K562 (cell line): ENCODE data around the gene SLC38A7. TPM values are rescaled to one million over a fixed set of nuclear protein-coding genes. Genes with fewer than 3 reads are reported as not detected.

ENCODE experiments used
- ATAC-seq: fragments of 200-7000 bp; cut with Tn5 transposase; 3 replicates; pipeline ENCODE4 v1.9.1; 2020; ENCODE audit warnings: moderate library complexity
- BruUV-seq: library from RNA; stranded (reverse); fragments of 400-500 nt; replicated peaks from 2 replicates; lab custom pipeline; 2021; lab: Mats Ljungman, UMichigan
- CTCF ChIA-PET: fragments of 300-600 bp; formaldehyde crosslinking; extraction: SDS; loops from one replicate; lab custom pipeline; 2021; ENCODE audit warnings: low intra/inter-chr PET ratio; lab: Yijun Ruan, JAX
- POLR2A ChIA-PET: fragments of 300-600, 350-650 bp; sonication (Branson Sonifier 250); formaldehyde crosslinking; extraction: SDS; loops from one replicate; lab custom pipeline; 2021; ENCODE audit warnings: antibody characterized with exemption, inconsistent platforms; lab: Yijun Ruan, JAX
- DNase-seq, 4 experiments: peaks; one replicate each; pipeline versions ENCODE4 v3.0.0 to v3.0.0-alpha.2; 2011 to 2018; ENCODE audit warnings: low spot score in 3 of 4, mixed read lengths in 3 of 4; ENCODE audit errors: extremely low read depth in 1 of 4
- FAIRE-seq: peaks from 2 replicates; lab custom pipeline; 2011; peaks lifted over from hg19 to GRCh38; lab: Jason Lieb, UNC
- H2AFZ ChIP-seq: 2 replicates; pipeline ENCODE4 v1.6.0; 2011; ENCODE audit warnings: low read depth, low read length, control low read depth, inconsistent platforms
- H3K27ac ChIP-seq: fragments of 200-600 bp; 3 replicates; pipeline ENCODE4 v1.8.0; 2011; ENCODE audit warnings: low read depth, mild to moderate bottlenecking, control low read depth, inconsistent platforms, low read length, moderate library complexity, mixed read lengths; ENCODE audit errors: extremely low read depth
- H3K27me3 ChIP-seq, 2 experiments: fragments of 300-600 bp in 1 of 2; 2 replicates in 1 of 2; 3 replicates in 1 of 2; pipeline versions ENCODE4 v1.6.0 to v1.8.0; 2011; ENCODE audit warnings: inconsistent platforms in 2 of 2, low read length in 2 of 2, mild to moderate bottlenecking in 1 of 2, mixed read lengths in 1 of 2, moderate library complexity in 1 of 2; ENCODE audit not compliant: control insufficient read depth in 2 of 2, insufficient read depth in 2 of 2
- H3K36me3 ChIP-seq: fragments of 300-600 bp; 3 replicates; pipeline ENCODE4 v1.8.0; 2011; ENCODE audit warnings: mild to moderate bottlenecking, low read length, inconsistent platforms; ENCODE audit not compliant: control insufficient read depth, insufficient read depth
- H3K4me1 ChIP-seq, 2 experiments: fragments of 200-600 bp in 1 of 2; replicated peaks in 1 of 2; 2 replicates in 1 of 2; 3 replicates in 1 of 2; pipeline versions ENCODE4 v1.5.1 to v1.8.0; 2011; ENCODE audit warnings: inconsistent platforms in 2 of 2, low read length in 2 of 2, mild to moderate bottlenecking in 1 of 2, mixed read lengths in 1 of 2, moderate library complexity in 1 of 2; ENCODE audit not compliant: control insufficient read depth in 2 of 2, insufficient read depth in 2 of 2
- H3K4me2 ChIP-seq: 2 replicates; pipeline ENCODE4 v1.6.1; 2011; ENCODE audit warnings: low read length, control low read depth, inconsistent platforms, mixed read lengths; ENCODE audit not compliant: insufficient read depth
- H3K4me3 ChIP-seq: fragments of 200-600 bp; sonication (generic), shearing (Covaris generic); 2 replicates; pipeline ENCODE4 v1.5.1; 2016; ENCODE audit warnings: control low read depth, inconsistent platforms
- H3K79me2 ChIP-seq: fragments of 200-600 bp; 3 replicates; pipeline ENCODE4 v1.8.0; 2011; ENCODE audit warnings: low read length, inconsistent platforms; ENCODE audit not compliant: control insufficient read depth, insufficient read depth
- H3K9ac ChIP-seq, 2 experiments: 2 replicates each; pipeline versions ENCODE4 v1.6.0 to v1.6.1; 2011; ENCODE audit warnings: low read depth in 2 of 2, low read length in 2 of 2, control low read depth in 1 of 2, inconsistent platforms in 1 of 2, mild to moderate bottlenecking in 1 of 2, mixed read lengths in 1 of 2; ENCODE audit not compliant: insufficient read depth in 1 of 2
- H3K9me1 ChIP-seq: one replicate; pipeline ENCODE4 v1.6.0; 2011; ENCODE audit warnings: inconsistent platforms, mild to moderate bottlenecking, low read length, moderate library complexity; ENCODE audit not compliant: control insufficient read depth, insufficient read depth
- H3K9me3 ChIP-seq: replicated peaks from 2 replicates; pipeline ENCODE4 v1.5.1; 2011; ENCODE audit warnings: low read depth, low read length, inconsistent platforms; ENCODE audit not compliant: control insufficient read depth, insufficient read depth
- H4K20me1 ChIP-seq: replicated peaks from 2 replicates; pipeline ENCODE4 v1.6.1; 2011; ENCODE audit warnings: low read length, inconsistent platforms, mixed read lengths; ENCODE audit not compliant: control insufficient read depth, insufficient read depth
- ASH1L ChIP-seq: fragments of 450-650 bp; IDR thresholded peaks from 2 replicates; pipeline ENCODE4 v1.6.1; 2018; ENCODE audit warnings: borderline replicate concordance, mild to moderate bottlenecking, low read depth; ENCODE audit not compliant: partially characterized antibody
- EZH2 ChIP-seq: IDR thresholded peaks from 2 replicates; pipeline ENCODE4 v1.6.1; 2012; ENCODE audit warnings: low read depth, mild to moderate bottlenecking, inconsistent platforms, low read length, borderline replicate concordance
- GATAD2B ChIP-seq: fragments of 450-650 bp; IDR thresholded peaks from 2 replicates; pipeline ENCODE4 v1.6.1; 2017; ENCODE audit warnings: mild to moderate bottlenecking, borderline replicate concordance
- PHTF2 ChIP-seq: fragments of 250-450 bp; sonication (Bioruptor Pico); IDR thresholded peaks from 2 replicates; pipeline ENCODE4 v1.5.0; 2021; ENCODE audit warnings: mild to moderate bottlenecking
- PURB ChIP-seq: sonication (generic); formaldehyde crosslinking; IDR thresholded peaks from 2 replicates; pipeline ENCODE4 v1.9.0; 2021; ENCODE audit warnings: low read depth, mild to moderate bottlenecking, missing genetic modification reagents
- ZKSCAN3 ChIP-seq: fragments of 250-450 bp; sonication (Bioruptor Pico); IDR thresholded peaks from 2 replicates; pipeline ENCODE4 v1.4.0; 2020
- WGBS: fragments of 100-300 bp; shearing (Covaris generic); methylation state at CpG from one replicate; pipeline ENCODE4 v1.1.6; 2016; ENCODE audit warnings: low coverage, mixed read lengths; ENCODE audit not compliant: insufficient coverage; ENCODE audit errors: missing lambda C conversion rate; 5-methylcytosine and 5-hydroxymethylcytosine counted together
- in situ Hi-C: fragments of 300-500 bp; cut with MboI; formaldehyde crosslinking; loops from 4 replicates; pipeline ENCODE4 v1.15.0; 2018; ENCODE audit warnings: inconsistent platforms, mixed read lengths
- intact Hi-C: fragments of 100-400 bp; cut with micrococcal nuclease; formaldehyde crosslinking; loops from 2 replicates; pipeline ENCODE4 v1.14.2; 2022
- polyA plus RNA-seq, 8 experiments: library from polyadenylated mRNA; depleted of rRNA in 4 of 8; stranded (reverse) in 5 of 8; unstranded in 3 of 8; fragments of >200 nt; fragmentation: Nextera tagmentation in 2 of 8; fragmentation: Illumina TruSeq in 1 of 8; extraction: Ambion mirVana in 2 of 8; extraction: Trizol in 1 of 8; gene quantifications; 2 replicates each; pipeline versions ENCODE4 v1.2.1 to v1.2.3, GENCODE V29; 2011 to 2014; ENCODE audit warnings: inconsistent platforms in 1 of 8, missing spikeins in 1 of 8
- total RNA-seq, 7 experiments: library from RNA; depleted of rRNA in 6 of 7; stranded (reverse); fragments of >200 nt in 6 of 7; fragmentation: Illumina TruSeq in 2 of 7; extraction: Trizol in 2 of 7; gene quantifications; 2 replicates each; pipeline versions ENCODE4 v1.2.1 to v1.2.3, GENCODE V29; 2011 to 2021; ENCODE audit warnings: low replicate concordance in 1 of 7
- TF ChIP-seq, protein P1 (sequence below): fragments of 250-450 bp; sonication (Bioruptor Pico); IDR thresholded peaks from 2 replicates; pipeline ENCODE4 v1.4.0; 2020; ENCODE audit warnings: mild to moderate bottlenecking, moderate library complexity

SLC38A7 gene
- total and polyA plus RNA-seq, 9 of the 15 experiments (the other 6 are each of a cell fraction or from before 2014, with no cell fraction given), result 2.7 to 12.2 (median 6.5) TPM

- ChIA-PET POLR2A (no interaction called here), CTCF (no interaction called here)
- H3K36me3 ChIP-seq, result peaks cover 68% of the 10 kb centered on the region
- no peaks in the 10 kb centered on the region for H3K4me1 ChIP-seq
- DNase-seq (no peak), ATAC-seq (no peak)
- no TSS peak for BruUV-seq
- no peak overlapping the region for H3K9ac ChIP-seq
- no peaks in the 10 kb centered on the region for H3K79me2 ChIP-seq
- no peaks in the 10 kb centered on the region for H3K9me3 ChIP-seq
- H3K4me3 ChIP-seq, result no peak overlapping the region
- TF ChIP-seq EZH2 (no peak), PURB (CRISPR knock-in tag) (no peak), ASH1L (no peak), GATAD2B (no peak), PHTF2 (CRISPR knock-in tag) (no peak)
- TF ChIP-seq, all 486 proteins: peak for 0
- intact Hi-C loops, result no loop called here
- Histone ChIP-seq H3K4me2 (no peak overlapping the region), H3K27me3 (no peaks in the 10 kb centered on the region), H4K20me1 (no peaks in the 10 kb centered on the region), H3K9me1 (no peaks in the 10 kb centered on the region), H2AFZ (no peak overlapping the region), H3K27ac (no peak overlapping the region)
- no peak for FAIRE-seq
- in situ Hi-C loops, result no loop called here
- WGBS, result 93% methylated on average over 7 of the region's 7 CpGs
Measured at GRCh38 chr16:58709333-58709732, 24.8 kb upstream of the SLC38A7 start.

DNA sequence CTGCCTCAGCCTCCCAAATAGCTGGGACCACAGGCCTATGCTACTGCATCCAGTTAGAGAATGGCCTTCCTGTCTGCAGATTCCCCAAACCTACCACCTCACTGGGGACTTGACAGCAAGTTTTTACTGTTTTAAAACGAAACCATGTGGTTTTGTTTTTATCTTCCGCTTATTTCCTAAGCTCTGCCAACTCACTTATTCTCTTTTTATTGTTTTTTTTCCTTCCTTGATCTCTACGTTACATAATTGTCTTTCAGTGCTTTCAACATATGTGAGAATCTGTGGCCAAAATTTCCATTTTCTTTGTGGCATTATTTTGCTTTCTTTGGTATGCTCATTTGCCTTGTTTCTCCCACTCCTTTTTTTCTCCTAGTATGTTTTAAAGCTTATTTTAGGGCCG lies 14.6 kb upstream of the SLC38A7 start:
- Histone ChIP-seq H3K27ac (no peak overlapping the region), H3K27me3 (no peaks in the 10 kb centered on the region; a peak in 1 of 5 replicates), H2AFZ (no peak overlapping the region), H4K20me1 (no peaks in the 10 kb centered on the region), H3K4me2 (no peak overlapping the region), H3K4me3 (no peak overlapping the region), H3K36me3 (no peaks in the 10 kb centered on the region), H3K4me1 (no peaks in the 10 kb centered on the region), H3K9me1 (no peaks in the 10 kb centered on the region), H3K9ac (no peak overlapping the region), H3K9me3 (no peaks in the 10 kb centered on the region), H3K79me2 (no peaks in the 10 kb centered on the region)
- ATAC-seq (no peak), DNase-seq (no peak), FAIRE-seq (no peak)
- no TSS peak for BruUV-seq
- POLR2A ChIA-PET, result interaction anchor here (1.5 kb wide), 1 partner anchor 9 kb away, joined by 3 read pairs; no protein-coding TSS in a partner anchor
- WGBS, result 52% methylated on average over 4 of the region's 4 CpGs
- in situ Hi-C loops, result no loop called here
- intact Hi-C loops, result no loop called here
- CTCF ChIA-PET, result no interaction called here
- TF ChIP-seq ZKSCAN3 (CRISPR knock-in tag), result no peak
- TF ChIP-seq, protein P1, sequence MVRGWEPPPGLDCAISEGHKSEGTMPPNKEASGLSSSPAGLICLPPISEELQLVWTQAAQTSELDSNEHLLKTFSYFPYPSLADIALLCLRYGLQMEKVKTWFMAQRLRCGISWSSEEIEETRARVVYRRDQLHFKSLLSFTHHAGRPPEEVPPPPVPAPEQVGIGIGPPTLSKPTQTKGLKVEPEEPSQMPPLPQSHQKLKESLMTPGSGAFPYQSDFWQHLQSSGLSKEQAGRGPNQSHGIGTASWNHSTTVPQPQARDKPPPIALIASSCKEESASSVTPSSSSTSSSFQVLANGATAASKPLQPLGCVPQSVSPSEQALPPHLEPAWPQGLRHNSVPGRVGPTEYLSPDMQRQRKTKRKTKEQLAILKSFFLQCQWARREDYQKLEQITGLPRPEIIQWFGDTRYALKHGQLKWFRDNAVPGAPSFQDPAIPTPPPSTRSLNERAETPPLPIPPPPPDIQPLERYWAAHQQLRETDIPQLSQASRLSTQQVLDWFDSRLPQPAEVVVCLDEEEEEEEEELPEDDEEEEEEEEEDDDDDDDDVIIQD (CRISPR knock-in tag), result no peak
